T-helper 17 cell (primary cell): Measurements from ENCODE around the gene TRAPPC10. TPM values are rescaled to one million over a fixed set of nuclear protein-coding genes. Genes with fewer than 3 reads are reported as not detected.

ENCODE experiments used
- ATAC-seq: fragments of 150-1000 bp; cut with Tn5 transposase; 2 replicates; pipeline ENCODE4 v1.10.0; 2021; ENCODE audit warnings: mild to moderate bottlenecking, moderate library complexity
- DNase-seq, 3 donors: peaks; one replicate each; pipeline versions ENCODE4 v3.0.0 to v3.0.0-alpha.2; 2020 to 2021
- H3K9me3 ChIP-seq: one replicate; pipeline ENCODE4 v1.7.0; 2013; ENCODE audit warnings: low read length, mild to moderate bottlenecking; ENCODE audit not compliant: control insufficient read depth, poor library complexity, severe bottlenecking
- H3K27ac Mint-ChIP-seq: one replicate; pipeline ENCODE4 v1.8.0; 2022; ENCODE audit warnings: mild to moderate bottlenecking, moderate library complexity, mixed read lengths
- H3K27me3 Mint-ChIP-seq: one replicate; pipeline ENCODE4 v1.8.0; 2022; ENCODE audit warnings: mixed read lengths
- H3K36me3 Mint-ChIP-seq: one replicate; pipeline ENCODE4 v1.8.0; 2022; ENCODE audit warnings: low read depth, mixed read lengths
- H3K4me1 Mint-ChIP-seq: one replicate; pipeline ENCODE4 v1.8.0; 2022; ENCODE audit warnings: mild to moderate bottlenecking, mixed read lengths
- H3K4me3 Mint-ChIP-seq: one replicate; pipeline ENCODE4 v1.8.0; 2022; ENCODE audit warnings: mild to moderate bottlenecking, moderate library complexity, mixed read lengths
- total RNA-seq, 4 donors: library from RNA in 2 of 4; stranded (reverse) in 2 of 4; gene quantifications; one replicate each; pipeline ENCODE4 v1.2.3 and lab custom pipeline; 2022 to 2026

The TRAPPC10 gene
- total RNA-seq, 2 donors from 2014 or later = 107 to 122 TPM

DNA sequence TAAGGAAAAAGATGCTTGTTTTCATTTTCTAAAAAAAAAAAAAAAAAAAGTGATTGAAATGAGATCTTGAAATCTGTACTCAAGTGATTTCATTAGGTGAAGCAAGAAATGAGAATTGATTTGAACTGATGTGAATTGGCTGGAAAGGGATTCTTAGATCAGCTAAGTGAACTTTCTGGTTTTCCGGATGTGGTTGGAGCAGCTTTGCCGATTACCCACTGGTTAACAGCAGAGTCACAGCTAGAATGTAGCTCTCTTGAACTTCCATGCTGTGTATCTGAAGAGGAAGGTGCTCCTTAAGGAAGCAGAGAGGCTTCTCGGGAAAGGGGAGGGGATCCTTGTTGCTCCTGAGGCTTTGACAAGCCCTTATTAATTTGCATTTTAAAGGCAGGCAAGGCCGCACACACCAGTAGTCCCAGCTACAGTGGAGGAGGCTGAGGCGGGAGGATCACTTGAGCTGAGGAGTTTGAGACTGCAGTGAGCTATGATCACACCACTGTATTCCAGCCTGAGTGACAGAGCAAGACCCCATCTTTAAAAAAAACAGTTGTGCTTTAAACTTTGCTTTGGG is 66.4 kb downstream of the TRAPPC10 start:
- peak overlapping the region; percentile 77 for H3K4me3 Mint-ChIP-seq
- DNase-seq (no peak), ATAC-seq (peak; percentile 66)
- H3K27ac Mint-ChIP-seq = peak overlapping the region; percentile 24
- peaks cover 8% of the 10 kb centered on the region for H3K36me3 Mint-ChIP-seq
- no peaks in the 10 kb centered on the region for H3K9me3 ChIP-seq
- no peaks in the 10 kb centered on the region for H3K27me3 Mint-ChIP-seq
- peaks cover 47% of the 10 kb centered on the region for H3K4me1 Mint-ChIP-seq

DNA sequence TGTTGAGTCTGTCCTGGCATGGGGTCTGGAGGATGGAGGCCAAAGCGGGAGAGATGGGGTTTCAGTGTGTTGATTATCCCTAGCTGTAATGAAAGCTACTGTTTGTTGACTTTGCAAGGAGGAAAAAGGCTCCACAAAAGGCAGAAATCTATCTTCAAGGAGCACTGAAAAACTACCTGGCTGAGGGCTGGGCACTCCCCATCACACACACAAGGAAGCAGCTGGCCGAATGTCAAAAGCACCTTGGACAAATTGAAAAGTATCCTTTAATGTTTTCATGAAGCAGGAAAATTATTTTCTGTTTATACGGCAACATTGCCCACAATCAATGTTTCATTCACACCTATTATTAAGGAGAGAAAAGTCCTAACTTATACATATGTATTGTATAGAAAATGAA is 67.3 kb downstream of the TRAPPC10 start:
- H3K4me1 Mint-ChIP-seq = peaks cover 52% of the 10 kb centered on the region
- ATAC-seq = no peak

DNA sequence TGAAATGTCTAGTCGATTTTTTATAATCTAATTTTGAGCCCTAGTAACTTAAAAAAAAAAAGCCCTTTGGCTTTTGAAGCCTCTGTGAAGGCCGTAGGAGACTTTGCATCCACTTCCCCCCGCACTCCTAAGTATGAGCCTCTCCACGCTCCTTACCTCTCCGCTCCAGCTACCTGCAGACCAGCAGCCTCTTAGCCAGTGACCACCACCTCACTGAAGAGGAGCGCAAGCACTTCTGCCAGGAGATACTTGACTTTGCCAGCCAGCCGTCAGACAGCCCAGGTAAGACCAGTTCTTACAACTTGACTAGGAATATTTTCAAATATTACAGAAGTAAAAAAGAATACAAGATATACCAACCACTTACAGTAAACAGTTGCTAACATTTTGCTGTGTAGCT is 67.7 kb downstream of the TRAPPC10 start:
- H3K27me3 Mint-ChIP-seq = no peaks in the 10 kb centered on the region
- peaks cover 55% of the 10 kb centered on the region for H3K4me1 Mint-ChIP-seq
- H3K36me3 Mint-ChIP-seq = peaks cover 3% of the 10 kb centered on the region
- no peak overlapping the region for H3K4me3 Mint-ChIP-seq
- no peak for ATAC-seq
- DNase-seq = no peak
- H3K27ac Mint-ChIP-seq = peak overlapping the region; percentile 98
- no peaks in the 10 kb centered on the region for H3K9me3 ChIP-seq

More for the DNA sequence above, 67.3 kb downstream of the TRAPPC10 start:
- no peak for DNase-seq
- H3K36me3 Mint-ChIP-seq = peaks cover 4% of the 10 kb centered on the region
- peak overlapping the region; percentile 98 for H3K27ac Mint-ChIP-seq
- no peaks in the 10 kb centered on the region for H3K27me3 Mint-ChIP-seq
- no peaks in the 10 kb centered on the region for H3K9me3 ChIP-seq
- peak overlapping the region; percentile 77 for H3K4me3 Mint-ChIP-seq

DNA sequence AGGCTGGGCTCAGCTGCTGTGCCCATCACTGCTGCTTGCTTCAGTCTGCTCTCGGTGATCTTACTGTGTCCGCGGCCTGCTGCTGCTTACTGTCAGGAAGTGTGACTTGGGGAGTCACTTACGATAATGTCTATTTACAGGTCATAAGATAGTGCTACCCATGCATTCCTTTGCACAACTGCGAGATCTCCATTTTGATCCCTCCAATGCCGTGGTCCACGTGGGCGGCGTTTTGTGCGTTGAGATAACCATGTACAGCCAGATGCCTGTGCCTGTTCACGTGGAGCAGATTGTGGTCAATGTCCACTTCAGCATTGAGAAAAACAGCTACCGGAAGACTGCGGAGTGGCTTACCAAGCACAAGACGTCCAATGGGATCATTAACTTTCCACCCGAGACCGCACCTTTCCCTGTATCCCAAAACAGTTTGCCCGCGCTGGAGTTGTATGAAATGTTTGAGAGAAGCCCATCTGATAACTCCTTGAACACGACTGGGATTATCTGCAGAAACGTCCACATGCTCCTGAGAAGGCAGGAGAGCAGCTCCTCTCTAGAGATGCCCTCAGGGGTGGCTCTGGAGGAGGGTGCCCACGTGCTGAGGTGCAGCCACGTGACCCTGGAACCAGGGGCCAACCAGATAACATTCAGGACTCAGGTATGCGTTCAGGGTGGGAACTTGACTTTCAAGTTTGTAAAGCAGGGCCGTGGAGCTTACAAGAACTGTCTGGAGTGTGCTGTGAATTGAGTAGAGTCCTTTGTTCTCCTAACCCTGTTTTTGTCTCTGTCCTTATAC is 70.7 kb downstream of the TRAPPC10 start:
- peaks cover 67% of the 10 kb centered on the region for H3K4me1 Mint-ChIP-seq
- DNase-seq (no peak), ATAC-seq (no peak)
- H3K4me3 Mint-ChIP-seq = peak overlapping the region; percentile 82
- H3K27me3 Mint-ChIP-seq = no peaks in the 10 kb centered on the region
- peaks cover 3% of the 10 kb centered on the region for H3K36me3 Mint-ChIP-seq
- H3K27ac Mint-ChIP-seq = peak overlapping the region; percentile 98
- H3K9me3 ChIP-seq = no peaks in the 10 kb centered on the region

DNA sequence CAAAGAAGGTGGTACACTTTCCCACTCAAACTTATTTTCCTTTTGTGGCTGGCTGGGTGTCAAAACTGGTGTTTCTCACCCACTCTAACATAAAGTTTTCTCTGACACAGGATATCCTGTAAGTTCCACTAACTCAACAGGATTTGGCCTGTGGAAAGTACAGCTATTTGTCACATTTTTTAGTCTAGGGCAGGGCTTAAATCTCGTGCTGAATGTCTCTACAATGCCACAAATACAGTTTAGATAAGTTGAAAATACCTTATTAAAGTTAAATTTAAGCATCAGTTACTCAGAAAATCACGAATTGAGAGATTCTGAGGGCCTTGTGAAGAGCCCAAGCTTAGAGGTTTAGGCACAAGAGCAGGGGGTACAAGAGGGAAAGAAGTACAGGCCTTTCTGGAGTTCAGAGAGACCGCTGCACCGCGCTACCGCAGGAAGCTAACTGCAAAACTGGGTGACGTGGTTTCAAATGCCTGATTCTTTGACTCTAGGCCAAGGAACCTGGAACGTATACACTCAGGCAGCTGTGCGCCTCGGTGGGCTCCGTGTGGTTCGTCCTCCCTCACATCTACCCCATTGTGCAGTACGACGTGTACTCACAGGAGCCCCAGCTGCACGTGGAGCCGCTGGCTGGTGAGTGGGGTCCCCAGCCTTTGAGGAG is 71.7 kb downstream of the TRAPPC10 start:
- no peaks in the 10 kb centered on the region for H3K27me3 Mint-ChIP-seq
- ATAC-seq = peak; percentile 90

DNA sequence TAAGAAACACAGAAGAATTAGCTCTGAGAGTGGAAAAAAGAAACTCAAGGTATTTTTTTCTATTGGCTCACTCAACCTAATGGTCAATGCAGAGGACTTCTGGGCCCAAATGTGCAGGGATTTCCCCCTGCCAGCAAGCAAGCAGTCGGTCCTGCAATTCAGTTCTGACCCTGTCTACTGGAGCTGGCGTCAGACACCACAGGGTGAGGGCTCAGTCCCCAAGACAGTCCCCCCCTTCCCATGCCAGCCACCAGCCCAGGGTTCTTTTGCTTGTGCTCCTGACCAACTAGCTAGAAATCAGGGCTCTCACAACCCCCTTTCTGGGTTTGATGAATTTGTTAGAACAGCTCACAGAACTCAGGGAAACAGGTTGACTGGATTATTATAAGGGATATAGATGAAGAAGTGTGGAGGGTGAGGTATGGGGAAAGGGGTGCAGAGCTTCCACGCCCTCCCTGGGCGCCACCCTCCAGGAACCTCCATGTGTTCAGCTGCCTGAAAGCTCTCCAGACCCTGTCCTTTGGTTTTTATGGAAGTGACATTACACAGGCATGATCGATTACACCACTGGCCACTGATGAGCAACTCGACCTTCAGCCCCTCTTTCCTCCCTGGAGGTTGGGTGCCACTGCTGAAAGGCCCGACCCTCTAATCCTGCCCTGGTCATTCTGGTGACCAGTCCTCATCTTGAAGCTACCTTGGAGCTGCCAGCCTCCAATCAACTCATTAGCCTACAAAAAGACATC is 72.6 kb downstream of the TRAPPC10 start:
- Mint-ChIP-seq H3K27ac (peak overlapping the region; percentile 98), H3K4me1 (peaks cover 72% of the 10 kb centered on the region), H3K4me3 (peak overlapping the region; percentile 82), H3K27me3 (no peaks in the 10 kb centered on the region), H3K36me3 (peaks cover 13% of the 10 kb centered on the region)
- H3K9me3 ChIP-seq = no peaks in the 10 kb centered on the region
- DNase-seq (no peak), ATAC-seq (no peak)

More for the DNA sequence above, 71.7 kb downstream of the TRAPPC10 start:
- H3K36me3 Mint-ChIP-seq = peaks cover 5% of the 10 kb centered on the region
- H3K9me3 ChIP-seq = no peaks in the 10 kb centered on the region
- H3K4me1 Mint-ChIP-seq = peaks cover 69% of the 10 kb centered on the region
- H3K4me3 Mint-ChIP-seq = peak overlapping the region; percentile 82
- H3K27ac Mint-ChIP-seq = peak overlapping the region; percentile 98
- DNase-seq = peak in 2 of 3 donors; percentile 49

DNA sequence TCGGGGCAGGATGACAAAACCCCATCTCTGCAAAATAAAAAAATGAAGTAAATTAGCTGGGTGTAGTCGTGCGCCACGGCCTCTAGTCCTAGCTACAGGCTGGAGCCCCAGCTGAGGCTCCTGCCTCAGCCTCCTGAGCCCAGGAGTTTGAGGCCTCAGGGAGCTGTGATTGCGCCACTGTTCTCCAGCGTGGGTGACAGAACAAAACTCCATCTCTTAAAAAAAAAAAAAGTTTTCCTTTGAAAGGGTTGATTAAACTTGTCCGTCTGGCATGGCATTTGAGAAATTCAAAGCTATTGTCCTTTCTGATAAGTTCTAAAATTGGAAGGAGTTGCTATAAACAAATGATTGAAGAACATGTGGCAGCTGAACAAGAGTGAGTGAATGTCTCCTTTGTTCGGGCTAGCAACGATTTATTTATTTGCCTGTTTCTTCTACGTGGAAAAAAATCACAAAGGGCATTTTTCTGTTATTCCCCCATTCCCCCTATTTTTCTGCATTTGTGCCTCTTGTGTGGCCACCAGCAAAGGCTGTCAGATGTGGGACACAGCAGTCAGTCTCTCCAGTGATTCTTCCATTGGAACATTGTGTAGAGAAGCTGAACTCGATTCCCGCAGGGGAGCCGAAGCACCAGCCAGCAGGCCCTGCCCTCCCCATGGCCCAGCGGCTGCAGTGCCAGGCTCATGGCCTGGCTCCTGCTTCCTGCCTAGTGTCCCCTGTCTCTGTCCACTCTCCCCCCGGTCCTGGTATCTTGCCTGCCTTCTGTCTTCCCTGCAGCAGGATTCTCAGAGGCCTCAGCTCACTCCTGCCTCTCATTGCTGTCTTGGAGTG is 73.6 kb downstream of the TRAPPC10 start:
- Mint-ChIP-seq H3K27me3 (no peaks in the 10 kb centered on the region), H3K36me3 (peaks cover 13% of the 10 kb centered on the region), H3K4me1 (peaks cover 74% of the 10 kb centered on the region), H3K4me3 (peak overlapping the region; percentile 82), H3K27ac (peak overlapping the region; percentile 98)
- DNase-seq (no peak), ATAC-seq (no peak)
- no peaks in the 10 kb centered on the region for H3K9me3 ChIP-seq

DNA sequence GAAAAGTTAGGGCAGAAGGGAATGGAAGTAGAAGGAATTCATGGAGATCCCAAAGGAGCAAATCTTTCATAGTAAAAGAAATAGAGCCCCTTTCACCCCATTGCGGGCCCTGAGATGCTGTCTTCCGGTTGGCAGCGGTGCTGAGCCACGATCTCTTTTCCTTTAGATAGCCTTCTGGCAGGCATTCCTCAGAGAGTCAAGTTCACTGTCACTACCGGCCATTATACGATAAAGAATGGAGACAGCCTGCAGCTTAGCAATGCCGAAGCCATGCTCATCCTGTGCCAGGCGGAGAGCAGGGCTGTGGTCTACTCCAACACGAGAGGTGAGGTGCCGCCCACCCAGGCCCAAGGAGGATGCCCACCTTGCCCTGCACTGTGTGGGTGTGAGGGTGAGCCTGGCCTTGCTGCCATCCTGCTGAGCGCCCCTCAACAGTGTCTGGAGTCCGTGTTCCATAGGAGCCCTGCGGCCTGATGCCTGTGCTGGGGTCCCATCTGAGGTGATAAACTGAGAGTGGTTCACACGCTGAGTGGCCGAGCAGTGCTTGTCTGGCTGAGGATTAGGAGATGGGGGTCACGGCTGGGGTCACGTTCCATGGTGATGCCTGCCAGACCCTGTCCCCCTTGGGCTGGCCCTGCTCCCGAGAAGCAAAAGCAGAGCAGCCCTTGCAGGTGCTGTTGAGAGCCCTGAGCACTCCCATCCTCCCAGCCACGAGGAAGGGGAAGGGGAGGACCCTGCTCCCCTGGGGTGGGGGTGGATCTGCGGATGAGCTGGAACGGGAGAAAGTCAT is 74.7 kb downstream of the TRAPPC10 start:
- peak overlapping the region; percentile 12 for H3K4me3 Mint-ChIP-seq
- ATAC-seq (no peak), DNase-seq (no peak)
- H3K36me3 Mint-ChIP-seq = peaks cover 10% of the 10 kb centered on the region
- H3K27me3 Mint-ChIP-seq = no peaks in the 10 kb centered on the region
- H3K9me3 ChIP-seq = no peaks in the 10 kb centered on the region
- peak overlapping the region; percentile 98 for H3K27ac Mint-ChIP-seq
- H3K4me1 Mint-ChIP-seq = peaks cover 66% of the 10 kb centered on the region

DNA sequence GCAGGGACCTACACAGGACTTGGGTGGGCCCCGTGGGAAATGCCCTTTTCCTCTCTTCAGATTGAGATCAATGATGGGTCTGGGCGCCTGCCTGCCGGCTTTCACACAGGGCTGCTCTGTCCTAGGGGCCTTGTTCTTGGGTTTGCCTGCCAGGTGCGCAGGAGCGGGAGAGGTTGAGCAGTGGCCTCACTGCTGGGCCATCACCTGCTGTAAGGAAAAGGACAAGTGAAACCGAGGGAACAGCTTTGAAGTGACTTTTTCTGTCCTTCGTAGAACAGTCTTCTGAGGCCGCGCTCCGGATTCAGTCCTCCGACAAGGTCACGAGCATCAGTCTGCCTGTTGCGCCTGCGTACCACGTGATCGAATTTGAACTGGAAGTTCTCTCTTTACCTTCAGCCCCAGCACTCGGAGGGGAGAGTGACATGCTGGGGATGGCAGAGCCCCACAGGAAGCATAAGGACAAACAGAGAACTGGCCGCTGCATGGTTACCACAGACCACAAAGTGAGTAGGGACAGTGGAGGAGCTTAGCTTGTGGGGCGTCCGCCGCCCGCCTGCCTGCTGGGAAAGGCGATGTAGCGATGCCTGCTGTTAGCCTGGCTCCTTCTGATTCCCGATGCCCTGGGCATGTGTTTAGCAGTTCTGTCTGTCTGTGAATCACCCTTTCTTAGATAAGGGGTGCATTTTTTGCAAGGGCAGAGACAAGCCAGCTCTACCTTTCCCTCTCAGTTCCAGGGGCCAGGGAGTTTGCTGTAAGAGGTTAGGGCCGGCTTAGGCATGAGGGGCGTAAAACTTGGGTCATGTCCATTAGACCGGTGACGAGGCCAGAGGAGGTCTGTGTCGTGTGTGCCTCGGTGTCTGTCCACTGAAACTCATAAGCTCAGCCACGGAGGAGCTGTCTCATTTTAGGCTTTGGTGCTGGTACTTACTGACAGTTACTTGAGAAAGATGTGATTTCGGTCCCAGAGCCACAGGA is 75.6 kb downstream of the TRAPPC10 start:
- DNase-seq = no peak
- peaks cover 60% of the 10 kb centered on the region for H3K4me1 Mint-ChIP-seq
- H3K27ac Mint-ChIP-seq = peak overlapping the region; percentile 98
- H3K27me3 Mint-ChIP-seq = no peaks in the 10 kb centered on the region
- ATAC-seq = no peak
- H3K4me3 Mint-ChIP-seq = peak overlapping the region; percentile 47
- H3K9me3 ChIP-seq = no peaks in the 10 kb centered on the region
- H3K36me3 Mint-ChIP-seq = peaks cover 10% of the 10 kb centered on the region

DNA sequence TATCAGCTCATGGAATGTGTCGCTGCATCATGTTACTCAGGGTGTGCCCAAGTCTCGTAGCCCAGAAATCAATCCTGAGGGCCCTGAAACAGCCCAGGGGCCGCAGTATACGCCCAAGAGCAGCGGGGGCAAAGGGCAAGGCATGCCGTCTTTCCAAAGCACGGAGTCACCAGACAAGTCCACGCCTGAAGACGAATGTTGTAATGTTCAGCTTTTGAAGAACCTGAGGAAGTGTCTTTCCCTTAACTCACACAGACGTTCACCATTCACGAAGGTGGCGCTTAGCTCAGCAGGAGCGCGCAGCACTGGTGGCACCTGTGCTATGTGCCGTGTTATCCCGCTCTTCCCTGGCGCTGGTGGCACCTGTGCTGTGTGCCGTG is 76.3 kb downstream of the TRAPPC10 start:
- Mint-ChIP-seq H3K4me3 (peak overlapping the region; percentile 86), H3K4me1 (peaks cover 53% of the 10 kb centered on the region), H3K27ac (peak overlapping the region; percentile 98), H3K36me3 (peaks cover 10% of the 10 kb centered on the region), H3K27me3 (no peaks in the 10 kb centered on the region)
- H3K9me3 ChIP-seq = no peaks in the 10 kb centered on the region
- DNase-seq (no peak), ATAC-seq (no peak)
